ENCODE measurements around the gene PARD3B. TPM values are rescaled to one million over a fixed set of nuclear protein-coding genes. Genes with fewer than 3 reads are reported as not detected.

The PARD3B gene
- total RNA-seq, 1 experiment from 2014 or later: 6.4 TPM

- Mint-ChIP-seq H3K27ac (no peak overlapping the region), H3K36me3 (ENCODE audit: insufficient read depth in 1 of 3, low read depth in 3 of 3) (peaks cover 3 to 8% (median 7%) of the 10 kb centered on the region in 3 experiments), H3K9me3 (peaks cover 3 to 7% of the 10 kb centered on the region in 2 experiments), H3K4me3 (no peak overlapping the region), H3K27me3 (ENCODE audit: low read depth) (no peaks in the 10 kb centered on the region), H3K4me1 (peaks cover 3 to 7% of the 10 kb centered on the region in 2 experiments; a peak in 3 of 4 replicates)
- Histone ChIP-seq H3K27ac (ENCODE audit: insufficient read length, low read depth, low read length) (no peak overlapping the region), H4K8ac (replicated peaks; ENCODE audit: insufficient read length, low read depth, low read length) (no peak overlapping the region), H3T11ph (ENCODE audit: low read length) (no peak overlapping the region), H4K5ac (ENCODE audit: insufficient read length, low read depth, low read length) (no peak overlapping the region), H3K4ac (ENCODE audit: low read depth, low read length) (no peak overlapping the region), H2AFZ (ENCODE audit: low read length) (no peak overlapping the region), H3K79me2 (ENCODE audit: insufficient read depth, low read length) (no peaks in the 10 kb centered on the region; the same call in 1 of the 2 replicates), H2BK120ac (ENCODE audit: low read depth, low read length, poor library complexity, severe bottlenecking) (no peak overlapping the region), H4K91ac (ENCODE audit: insufficient read length, low read depth, low read length) (no peak overlapping the region), H3K4me2 (ENCODE audit: insufficient read depth, insufficient read length, low read length) (no peak overlapping the region), H3K79me1 (ENCODE audit: insufficient read depth, low read depth, low read length, poor library complexity, severe bottlenecking) (no peaks in the 10 kb centered on the region), H2BK5ac (ENCODE audit: insufficient read length, low read length) (no peak overlapping the region), H3K14ac (ENCODE audit: insufficient read depth, low read length) (no peak overlapping the region), H3K9ac (ENCODE audit: extremely low read depth, insufficient read length, low read length) (no peak overlapping the region), H2BK20ac (ENCODE audit: low read depth, low read length, poor library complexity, severe bottlenecking) (no peak overlapping the region), H3K4me1 (ENCODE audit: insufficient read depth, low read length) (no peaks in the 10 kb centered on the region), H3K23me2 (ENCODE audit: insufficient read length, low read depth, low read length, poor library complexity, severe bottlenecking) (no peaks in the 10 kb centered on the region), H3K9me3 (ENCODE audit: control insufficient read depth, low read depth, low read length) (no peaks in the 10 kb centered on the region), H2BK12ac (ENCODE audit: insufficient read length, low read depth, low read length) (no peak overlapping the region), H3K18ac (ENCODE audit: insufficient read length, low read depth, low read length) (no peak overlapping the region), H2AK5ac (ENCODE audit: insufficient read length, low read length) (no peak overlapping the region), H2BK15ac (ENCODE audit: low read depth, low read length) (no peak overlapping the region), H3K27me3 (ENCODE audit: insufficient read depth, low read length) (no peaks in the 10 kb centered on the region), H3K56ac (ENCODE audit: insufficient read length, low read depth, low read length) (no peak overlapping the region), H3K23ac (ENCODE audit: insufficient read length, low read depth, low read length) (no peak overlapping the region), H4K20me1 (ENCODE audit: control insufficient read depth, insufficient read depth, insufficient read length) (no peaks in the 10 kb centered on the region)
- no peak for TF ChIP-seq CTCF (conservative IDR thresholded peaks at IDR 0.05)
- DNase-seq: no peak
- no CpG with 5 or more reads among the region's 1 CpG for WGBS (ENCODE audit: extremely low coverage, insufficient read length, low lambda C conversion rate)
Measured at GRCh38 chr2:204657024-204657423, 111.7 kb downstream of the PARD3B start.

All from H9 (cell line).